ENCODE results near the gene ABHD17A.

ABHD17A gene

DNA sequence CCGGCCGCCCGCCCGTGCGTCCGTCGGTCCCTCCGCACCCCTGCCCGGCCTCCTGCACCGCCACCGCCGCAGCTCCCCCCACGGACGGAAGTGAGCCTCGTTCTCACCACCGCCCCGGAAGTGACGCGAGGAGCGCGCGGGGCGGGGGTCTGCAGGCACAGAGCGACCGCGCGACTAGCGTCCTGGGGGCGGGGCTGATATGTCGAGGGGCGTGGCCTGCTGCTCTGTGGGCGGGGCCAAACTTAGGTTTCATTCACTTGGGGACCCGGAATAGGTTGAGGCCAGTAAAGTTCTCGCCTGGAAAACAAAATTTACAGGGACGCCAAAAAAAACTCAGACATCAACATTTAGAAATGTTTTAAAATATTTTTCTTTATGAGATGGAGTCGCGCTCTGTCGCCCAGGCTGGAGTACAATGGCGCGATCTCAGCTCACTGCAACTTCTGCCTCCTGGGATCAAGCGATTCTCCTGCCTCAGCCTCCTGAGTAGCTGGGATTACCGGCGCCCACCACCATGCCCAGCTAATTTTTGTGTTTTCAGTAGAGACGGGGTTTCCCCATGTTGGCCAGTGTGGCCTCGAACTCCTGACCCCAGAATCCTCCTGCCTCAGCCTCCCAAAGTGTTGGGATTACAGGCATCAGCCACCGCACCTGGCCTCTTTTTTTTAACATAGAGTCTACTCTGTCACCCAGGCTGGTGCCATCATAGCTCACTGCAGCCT is at the start of gene ABHD17A:
TSS of gene ABHD17A (minus strand) at position 99 of the 722 bp plus-strand sequence. CDS start 3,930 bp downstream, outside the sequence.
- peak; percentile 97 for DNase-seq

DNA sequence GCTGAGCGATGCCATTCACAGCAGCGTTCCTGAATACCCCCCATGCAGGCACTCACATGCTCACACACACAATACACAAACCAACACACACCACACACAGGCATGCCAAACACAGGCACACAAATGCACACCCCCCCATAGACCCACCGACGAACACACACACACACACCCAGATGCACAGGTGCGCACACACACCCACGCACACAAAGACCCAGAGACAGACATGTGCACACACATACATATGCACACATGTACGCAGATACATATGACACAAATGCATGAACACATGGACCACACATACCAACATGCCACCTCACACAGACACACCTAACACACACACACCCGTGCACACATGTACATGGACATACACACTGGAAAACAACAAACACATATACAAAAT is 48.6 kb upstream of the ABHD17A start:
- no peak for DNase-seq

DNA sequence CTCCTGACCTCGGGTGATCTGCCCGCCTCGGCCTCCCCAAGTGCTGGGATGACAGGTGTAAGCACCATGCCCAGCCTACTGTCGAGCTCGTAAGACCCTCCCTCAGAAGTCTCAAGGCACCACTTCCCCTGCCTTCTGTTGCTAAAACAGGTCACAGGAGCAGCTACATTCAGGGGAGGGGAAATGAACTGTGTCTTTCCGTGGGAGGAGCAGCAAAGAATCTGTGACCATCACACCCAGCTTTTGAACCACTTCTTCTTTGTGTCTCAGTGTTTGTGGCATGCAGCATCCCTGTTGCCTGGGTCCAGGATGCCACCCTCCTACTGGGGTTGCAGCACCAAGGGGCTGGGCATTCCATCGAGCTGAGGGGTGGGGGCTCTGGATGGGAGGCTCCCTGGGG is 47.9 kb upstream of the ABHD17A start:
- DNase-seq: no peak

DNA sequence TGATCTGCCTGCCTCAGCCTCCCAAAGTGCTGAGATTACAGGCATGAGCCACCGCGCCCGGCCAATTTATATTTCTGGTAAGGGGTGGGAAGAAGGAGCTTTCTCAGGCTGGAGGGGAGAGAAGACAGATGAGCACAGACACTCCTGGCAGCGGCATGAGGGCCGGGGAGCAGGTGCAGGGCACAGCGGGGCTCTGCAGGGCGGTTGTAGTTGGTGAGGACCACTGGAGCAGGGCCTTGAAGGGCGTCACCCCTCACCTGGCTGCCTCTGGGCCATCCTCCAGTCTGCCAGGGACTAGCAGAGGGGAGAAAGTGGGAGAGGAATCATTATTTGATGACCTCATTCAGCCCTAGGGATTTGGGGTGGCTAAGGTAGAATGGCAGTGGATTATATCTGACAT is 47.1 kb upstream of the ABHD17A start:
- no peak for DNase-seq

DNA sequence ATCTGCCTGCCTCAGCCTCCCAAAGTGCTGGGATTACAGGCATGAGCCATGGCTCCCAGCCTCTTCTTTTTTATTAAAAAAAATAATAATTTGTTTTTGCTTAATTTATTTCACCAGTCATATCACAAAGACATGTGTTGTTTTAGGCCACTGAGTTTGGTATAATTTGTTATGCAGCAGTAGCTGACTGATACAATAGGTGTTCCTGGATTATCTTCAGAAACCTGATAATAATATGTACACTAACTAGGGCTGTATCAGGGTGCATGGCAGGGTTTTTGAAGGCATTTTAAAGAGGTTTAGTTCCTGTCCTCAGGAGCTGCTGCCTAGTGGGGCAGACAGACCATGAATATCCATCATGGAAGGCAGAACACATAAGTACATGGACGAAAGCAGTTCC is 46.1 kb upstream of the ABHD17A start:
- no peak for DNase-seq

DNA sequence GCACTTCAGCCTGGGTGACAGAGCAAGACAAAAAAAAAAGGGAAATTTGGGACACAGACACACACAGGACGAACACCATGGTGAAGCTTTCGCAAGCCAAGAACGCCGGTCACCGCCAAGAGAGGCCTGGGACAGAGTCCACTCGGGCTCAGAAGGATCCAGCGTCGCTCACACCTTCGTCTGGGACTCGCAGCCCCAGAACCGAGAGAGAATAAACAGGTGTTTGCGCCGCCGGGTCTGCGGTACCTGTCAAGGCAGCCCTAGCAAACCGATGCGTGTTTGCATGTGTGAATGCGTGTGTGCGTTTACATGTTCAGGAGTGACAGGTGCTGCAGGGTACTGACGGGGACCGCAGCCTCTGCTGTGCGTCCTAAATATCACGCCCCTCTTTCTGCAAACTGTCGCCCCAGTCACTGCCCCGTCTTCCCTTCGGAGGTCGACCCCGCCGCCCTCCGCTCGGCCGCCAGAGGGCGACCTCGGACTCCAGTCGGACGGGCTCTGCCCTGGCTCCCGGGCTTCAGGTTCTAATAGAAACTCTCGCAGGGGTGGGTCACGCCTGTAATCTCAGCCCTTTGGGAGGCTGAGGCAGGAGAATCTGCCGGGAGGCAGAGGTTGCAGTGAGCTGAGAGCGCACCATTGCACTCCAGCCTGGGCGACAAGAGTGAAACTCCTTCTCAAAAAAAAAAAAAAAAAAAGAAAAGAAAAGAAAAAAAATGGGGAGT is 43.9 kb upstream of the ABHD17A start:
- DNase-seq: peak; percentile 84

DNA sequence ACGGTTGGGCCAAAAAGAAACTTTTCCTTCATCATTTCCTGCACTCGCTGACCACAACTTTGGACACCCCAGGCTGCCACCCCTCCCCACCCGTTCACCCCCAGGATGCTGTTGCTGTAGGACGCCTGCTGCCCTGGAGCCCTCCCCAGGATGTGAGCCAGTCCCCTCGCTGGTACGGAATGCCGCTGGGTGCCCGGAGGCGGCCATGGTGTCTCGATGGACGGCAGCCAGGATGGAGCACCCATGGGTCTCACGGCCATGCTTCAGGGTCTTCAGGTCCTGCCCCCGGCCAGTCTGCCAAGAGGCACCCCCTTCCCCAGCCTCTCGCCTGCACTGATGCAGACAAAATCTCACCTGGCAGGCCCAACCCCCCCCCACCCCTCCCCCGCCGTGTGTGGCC is 40.2 kb upstream of the ABHD17A start:
- no peak for DNase-seq

DNA sequence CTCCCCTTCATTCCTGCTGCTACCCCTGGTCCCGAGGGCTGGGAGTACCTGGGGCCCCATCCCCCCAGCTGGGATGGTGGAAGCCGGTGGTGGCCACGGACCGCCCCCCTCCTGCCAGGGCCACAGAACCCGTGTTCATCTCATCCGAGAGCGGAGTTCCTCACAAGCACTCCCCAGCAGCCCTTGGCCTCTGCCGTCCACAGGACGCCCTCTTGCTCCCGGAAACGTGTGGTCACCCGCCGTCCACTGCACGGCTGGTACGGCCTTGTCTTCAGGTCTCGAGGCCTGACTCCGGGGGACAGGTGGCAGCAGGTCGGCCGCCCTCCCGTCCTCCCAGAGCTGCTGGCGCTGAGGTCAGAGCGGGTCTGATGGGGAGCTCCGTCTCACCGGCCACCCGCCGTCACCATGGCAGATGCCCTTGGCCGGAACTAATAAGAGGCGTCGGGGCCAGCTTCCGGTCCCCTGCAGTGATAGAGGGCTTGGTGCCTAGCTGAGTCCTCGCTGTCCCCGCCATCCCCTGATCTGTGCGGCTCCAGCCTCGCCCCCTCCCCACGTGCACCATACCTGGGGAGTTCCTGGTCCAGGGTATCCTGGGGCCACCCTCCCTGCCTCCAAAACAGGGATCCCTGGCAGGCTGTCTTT is 39.1 kb upstream of the ABHD17A start:
- DNase-seq: no peak

DNA sequence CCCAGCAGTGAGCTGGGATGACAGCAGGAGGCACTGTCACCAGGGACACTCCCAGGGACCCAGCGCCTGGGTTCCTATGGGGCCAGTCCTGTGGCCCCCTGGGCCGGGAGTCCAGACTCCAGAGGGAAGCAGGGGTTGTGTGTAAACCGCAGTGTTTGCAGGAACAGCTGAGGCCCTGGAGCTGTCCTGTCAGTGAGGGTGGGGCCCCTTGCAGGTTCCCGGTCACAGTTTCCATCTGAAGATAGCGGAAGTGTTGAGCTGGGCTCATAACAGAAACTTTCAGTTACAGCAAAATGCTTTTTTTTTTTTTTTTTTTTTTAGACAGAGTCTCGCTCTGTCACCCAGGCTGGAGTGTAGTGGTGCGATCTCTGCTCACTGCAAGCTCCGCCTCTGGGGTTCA is 38.0 kb upstream of the ABHD17A start:
- DNase-seq: no peak

DNA sequence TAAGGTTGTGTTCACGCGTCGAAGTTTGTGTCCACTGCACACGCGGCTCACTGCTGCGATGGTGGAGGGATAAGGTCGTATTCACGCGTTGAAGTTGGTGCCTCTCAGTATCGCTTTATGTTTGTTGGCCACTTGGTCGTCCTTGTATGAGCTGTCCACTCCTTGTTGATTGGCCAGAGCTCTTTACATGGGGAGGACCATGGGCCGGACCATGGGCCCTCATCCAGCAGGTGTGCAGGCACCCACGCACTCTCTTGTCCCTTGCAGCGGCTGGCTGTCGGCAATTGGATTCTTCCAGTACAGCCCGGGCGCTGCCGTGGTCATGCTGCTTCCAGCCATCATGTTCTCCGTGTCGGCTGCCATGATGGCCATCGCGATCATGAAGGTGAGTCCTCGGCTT is 37.5 kb upstream of the ABHD17A start:
- DNase-seq: no peak

DNA sequence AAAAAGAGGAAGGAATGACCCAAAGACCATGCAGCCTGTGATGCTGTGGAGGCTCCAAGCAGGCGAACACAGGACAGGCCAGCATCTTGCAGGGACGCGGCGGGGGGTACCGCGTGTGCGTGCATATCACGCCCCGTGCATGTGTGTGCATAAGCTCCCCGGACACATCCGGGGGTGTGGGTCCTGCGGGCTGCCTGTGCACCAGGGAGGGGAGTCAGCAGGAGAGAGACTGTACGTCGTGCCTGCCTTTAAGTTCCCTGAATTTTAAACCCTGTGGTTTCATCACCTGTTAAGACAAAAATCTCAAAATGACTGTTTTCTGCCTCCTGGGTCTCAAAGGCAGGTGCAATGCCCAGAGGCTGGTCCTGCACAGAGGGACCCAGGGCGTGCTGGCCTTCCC is 36.5 kb upstream of the ABHD17A start:
- DNase-seq: no peak

DNA sequence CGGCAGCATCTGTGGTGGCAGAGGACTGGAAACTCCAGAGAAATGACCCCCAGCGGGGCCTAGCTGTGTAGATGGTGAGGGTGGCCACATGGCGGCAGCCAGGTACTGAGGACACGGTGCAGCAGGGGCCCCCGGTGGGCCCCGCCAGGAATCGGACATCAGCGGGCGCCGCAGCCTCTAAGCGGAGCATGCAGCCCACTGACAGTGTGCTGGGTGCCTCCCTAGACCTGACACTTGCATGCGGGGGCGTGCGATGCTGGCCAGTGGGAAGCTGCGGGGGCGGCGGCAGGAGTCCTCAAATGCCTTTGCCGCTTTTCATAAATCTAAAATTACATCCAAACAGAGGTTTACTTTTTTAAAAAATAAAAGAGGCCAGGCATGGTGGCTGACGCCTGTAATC is 36.0 kb upstream of the ABHD17A start:
- no peak for DNase-seq

DNA sequence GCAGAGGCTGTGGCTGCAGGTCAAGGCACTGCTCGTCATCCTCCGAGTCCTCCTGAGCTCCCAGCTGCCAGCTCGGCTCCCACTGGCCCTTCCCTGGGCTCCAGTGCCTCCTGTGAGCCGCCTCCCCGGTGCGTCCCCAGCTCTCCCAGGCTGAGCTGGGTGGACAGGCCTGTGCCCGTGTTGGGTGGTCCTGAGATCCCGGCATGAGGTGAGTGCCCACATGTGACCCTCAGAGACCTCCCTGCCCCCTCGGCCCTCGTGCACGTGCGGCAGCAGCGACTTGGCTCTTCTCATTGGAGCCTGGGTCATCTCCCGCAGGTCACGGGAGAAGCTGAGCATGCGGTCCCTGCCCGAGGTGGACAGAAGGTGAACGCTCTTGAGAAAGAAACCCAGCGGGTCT is 35.3 kb upstream of the ABHD17A start:
- DNase-seq: no peak

DNA sequence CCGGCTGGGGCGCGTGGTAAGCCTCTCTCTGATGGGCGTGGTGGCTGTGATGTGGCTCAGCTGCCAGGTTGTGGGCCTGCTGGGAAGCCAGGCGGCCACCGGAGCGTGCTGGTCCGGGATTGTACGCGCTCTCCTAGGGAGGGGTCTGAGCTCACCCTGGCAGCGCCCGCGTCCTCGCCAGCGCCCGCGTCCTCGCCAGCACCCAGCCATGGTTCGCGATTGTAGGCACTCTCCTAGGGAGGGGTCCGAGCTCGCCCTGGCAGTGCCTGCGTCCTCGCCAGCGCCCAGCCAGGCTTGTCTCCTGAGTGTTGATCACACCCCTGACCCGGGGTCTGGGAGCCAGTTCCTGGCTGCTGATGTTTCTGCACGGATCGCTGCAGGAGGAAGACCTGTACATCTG is 33.7 kb upstream of the ABHD17A start:
- no peak for DNase-seq

DNA sequence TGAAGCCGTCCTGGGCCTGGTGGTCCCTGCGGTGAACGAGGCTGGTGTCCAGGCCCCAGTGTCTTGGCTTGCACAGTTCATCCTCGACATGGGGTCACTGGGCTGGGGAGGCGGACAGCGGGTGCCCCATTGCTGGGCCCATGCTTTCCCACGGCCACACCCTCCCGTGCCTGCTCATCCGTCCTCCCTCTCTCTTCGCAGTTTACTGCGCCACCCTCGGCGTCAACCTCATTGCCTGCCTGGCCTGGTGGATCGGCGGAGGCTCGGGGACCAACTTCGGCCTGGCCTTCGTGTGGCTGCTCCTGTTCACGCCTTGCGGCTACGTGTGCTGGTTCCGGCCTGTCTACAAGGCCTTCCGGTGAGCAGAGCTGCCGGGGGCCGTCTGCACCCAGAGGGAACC is 32.6 kb upstream of the ABHD17A start:
- DNase-seq: no peak

DNA sequence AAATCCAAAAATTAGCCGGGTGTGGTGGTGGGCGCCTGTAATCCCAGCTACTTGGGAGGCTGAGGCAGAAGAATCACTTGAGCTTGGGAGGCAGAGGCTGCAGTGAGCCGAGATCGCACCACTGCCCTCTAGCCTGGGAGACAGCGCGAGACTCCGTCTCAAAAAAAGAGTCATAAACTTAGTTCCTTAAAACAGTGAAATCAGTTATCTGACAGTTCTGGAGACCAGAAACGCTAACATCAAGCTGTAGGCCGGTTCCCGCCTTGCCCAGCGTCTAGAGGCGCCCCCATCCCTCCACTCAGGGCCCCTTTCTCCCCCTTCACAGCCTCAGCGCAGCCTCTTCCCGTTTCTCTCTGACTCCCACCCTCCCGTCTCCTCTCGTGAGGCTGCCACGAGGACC is 31.9 kb upstream of the ABHD17A start:
- DNase-seq: no peak

DNA sequence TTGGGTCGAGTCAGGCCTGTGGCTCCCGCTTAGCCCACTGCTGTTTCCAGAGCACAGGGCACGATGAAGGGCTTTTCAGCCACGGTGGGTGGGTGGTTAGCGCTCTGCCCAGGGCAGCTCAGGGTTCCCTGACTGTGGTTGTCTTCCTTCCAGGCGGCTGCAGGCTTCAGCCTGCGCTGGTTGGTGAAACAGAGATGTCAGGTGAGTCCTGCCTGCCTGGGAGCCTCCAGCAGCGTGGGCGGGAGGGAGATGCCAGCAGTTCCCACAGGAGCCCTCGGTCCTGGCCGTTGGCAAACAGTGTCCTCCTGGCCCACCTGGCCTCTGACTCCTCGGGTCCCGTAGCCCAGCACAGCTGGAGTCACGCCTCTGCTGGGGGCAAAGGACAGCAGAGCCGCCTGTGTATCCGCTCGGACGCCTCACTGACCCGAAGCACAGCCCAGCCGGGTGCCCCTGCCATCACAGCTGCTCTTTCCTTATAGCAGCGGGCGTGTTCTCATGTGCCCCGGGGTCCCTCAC is 29.6 kb upstream of the ABHD17A start:
- DNase-seq: no peak

DNA sequence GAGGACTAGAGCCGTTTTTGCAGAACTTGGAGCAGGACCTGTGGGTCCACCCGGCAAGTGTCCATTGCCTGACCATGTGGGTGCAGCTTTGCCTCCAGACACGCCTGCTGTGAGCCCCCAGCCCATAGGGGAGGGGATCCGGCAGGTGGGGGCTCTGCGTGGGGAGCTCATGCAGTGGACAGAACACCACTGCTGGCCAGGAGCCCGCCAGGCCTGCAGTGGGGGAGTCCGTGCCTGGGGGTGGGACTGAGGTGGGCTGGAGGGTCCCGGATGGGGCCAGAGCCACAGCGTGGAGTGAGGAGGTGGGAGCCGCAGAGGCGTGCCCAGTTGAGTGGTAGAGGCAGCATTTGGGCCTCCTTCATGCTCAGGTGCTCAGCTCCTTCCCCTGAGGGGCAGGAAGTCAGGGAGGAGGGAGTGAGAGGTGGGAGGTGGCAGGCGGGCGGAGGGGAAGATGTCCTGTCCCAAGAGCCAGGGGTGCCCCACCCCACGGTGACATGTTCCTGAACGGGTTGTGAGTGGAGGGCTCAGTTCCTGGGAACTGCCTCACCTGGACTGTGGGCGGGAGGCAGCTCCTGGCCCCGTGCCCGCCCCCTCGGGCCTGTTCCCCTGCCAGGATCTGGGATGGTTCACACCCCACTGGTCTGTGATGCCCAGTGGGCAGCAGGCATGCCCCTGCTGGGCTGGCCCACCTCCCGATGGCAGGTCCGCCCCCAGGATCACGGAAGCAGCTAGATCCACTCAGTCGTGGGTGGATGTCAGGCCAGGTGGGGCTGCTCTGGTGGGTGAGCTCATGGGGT is 28.7 kb upstream of the ABHD17A start:
- no peak for DNase-seq

DNA sequence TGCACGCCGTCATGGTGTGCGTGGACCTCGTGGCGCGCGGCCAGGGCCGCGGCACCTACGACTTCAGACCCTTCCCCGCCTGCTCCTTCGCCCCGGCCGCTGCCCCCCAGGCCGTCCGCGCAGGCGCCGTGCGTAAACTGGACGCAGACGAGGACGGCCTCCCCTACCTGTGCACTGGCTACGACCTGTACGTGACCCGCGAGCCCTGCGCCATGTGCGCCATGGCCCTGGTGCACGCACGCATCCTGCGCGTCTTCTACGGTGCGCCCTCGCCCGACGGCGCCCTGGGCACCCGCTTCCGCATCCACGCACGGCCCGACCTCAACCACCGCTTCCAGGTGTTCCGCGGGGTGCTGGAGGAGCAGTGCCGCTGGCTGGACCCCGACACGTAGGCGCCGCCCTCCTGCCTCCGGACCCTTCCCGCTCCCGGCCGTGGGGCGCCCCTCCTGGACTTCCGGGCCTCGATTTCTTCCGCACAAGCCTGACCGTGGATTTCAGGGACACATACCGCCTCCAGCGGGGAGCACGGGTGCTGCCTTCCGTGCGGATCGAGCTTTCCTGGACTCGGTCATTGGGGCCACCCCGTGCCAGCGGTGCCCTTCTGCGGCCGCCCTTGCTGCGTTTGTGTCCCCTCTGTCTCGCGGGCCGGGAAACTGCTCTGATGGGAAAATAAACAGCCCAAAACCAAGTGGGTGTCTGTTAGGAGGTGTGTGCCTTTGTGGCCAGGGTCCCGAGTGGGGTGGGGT is 27.6 kb upstream of the ABHD17A start:
- DNase-seq: no peak

DNA sequence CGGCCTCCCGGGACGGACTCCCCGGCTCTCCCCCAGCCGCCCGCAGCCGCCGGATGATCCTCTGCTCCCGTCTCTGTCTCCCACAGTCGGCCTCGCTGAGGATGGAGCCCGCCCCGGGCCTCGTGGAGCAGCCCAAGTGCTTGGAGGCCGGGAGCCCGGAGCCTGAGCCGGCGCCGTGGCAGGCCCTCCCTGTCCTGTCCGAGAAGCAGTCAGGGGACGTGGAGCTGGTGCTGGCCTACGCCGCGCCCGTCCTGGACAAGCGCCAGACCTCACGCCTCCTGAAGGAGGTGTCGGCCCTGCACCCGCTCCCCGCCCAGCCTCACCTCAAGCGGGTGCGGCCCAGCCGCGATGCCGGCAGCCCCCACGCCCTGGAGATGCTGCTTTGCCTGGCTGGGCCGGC is 26.7 kb upstream of the ABHD17A start:
- DNase-seq: no peak

DNA sequence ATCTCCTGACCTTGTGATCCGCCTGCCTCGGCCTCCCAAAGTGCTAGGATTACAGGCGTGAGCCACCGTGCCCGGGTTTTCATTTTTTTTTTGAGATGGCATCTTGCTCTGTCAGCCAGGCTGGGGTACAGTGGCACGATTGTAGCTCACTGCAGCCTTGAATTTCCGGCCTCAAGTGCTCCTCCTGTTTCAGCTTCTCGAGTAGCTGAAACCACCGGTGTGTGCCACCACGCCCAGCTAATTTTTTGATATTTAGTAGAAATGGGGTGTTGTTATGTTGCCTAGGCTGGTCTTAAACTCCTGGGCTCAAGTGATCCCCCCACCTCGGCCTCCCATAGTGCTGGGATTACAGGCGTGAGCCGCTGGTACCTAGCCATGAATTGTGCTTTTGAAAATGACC is 25.8 kb upstream of the ABHD17A start:
- no peak for DNase-seq

DNA sequence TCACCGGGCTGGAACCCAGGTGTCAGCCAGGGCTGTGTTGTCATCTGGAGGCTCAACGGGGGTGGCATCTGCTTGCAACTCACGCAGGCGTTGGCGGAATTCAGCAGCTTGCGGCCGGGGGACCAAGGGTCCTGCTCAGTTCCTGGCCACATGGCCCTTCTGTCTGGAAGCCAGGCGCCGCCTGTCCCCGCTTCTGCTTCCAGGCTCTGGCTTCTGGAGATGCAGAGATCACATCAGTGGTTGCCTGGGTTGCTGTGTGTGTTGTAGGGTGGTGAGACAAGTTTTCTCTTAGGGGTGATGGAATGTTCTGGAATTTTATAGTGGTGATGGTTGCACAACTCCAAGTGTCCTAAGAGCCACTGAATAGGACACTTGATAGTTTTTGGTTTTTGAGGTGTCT is 24.9 kb upstream of the ABHD17A start:
- no peak for DNase-seq

DNA sequence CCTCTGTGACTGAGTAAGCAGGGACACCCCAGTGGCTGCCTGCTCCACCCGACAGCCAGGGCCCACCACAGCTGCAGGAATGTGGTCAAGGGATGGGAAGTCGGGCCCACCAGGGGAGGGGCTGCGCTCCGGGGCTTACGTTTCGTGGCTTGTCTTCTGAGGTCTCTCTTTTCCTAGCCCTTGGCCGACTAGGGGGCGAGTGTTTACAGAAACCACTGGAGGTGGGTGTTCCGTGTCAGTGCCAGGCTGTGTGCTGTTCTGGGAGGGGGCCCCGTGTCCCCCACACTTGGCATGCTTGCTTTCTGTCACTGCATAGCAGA is 24.4 kb upstream of the ABHD17A start:
- DNase-seq: no peak

Measured in right forelimb (tissue), 1 donor.